GM12891 (cell line): ENCODE measurements around the gene ZNF280A.

Experiments
- DNase-seq: peaks from one replicate; pipeline ENCODE4 v3.0.0; 2011; ENCODE audit warnings: low spot score; ENCODE audit not compliant: insufficient read length
- FAIRE-seq: peaks from 2 replicates; lab custom pipeline; 2011; peaks lifted over from hg19 to GRCh38; lab: Jason Lieb, UNC
- PAX5 ChIP-seq: IDR thresholded peaks from 2 replicates; pipeline ENCODE4 v1.6.1; 2011; ENCODE audit warnings: low read length, moderate library complexity, mild to moderate bottlenecking; ENCODE audit not compliant: insufficient read depth, severe bottlenecking
- POLR2A ChIP-seq: IDR thresholded peaks from 2 replicates; pipeline ENCODE4 v1.6.1; 2011; ENCODE audit warnings: low read depth, low read length, control low read depth
- POLR2AphosphoS5 ChIP-seq: IDR thresholded peaks from 2 replicates; pipeline ENCODE4 v1.6.1; 2011; ENCODE audit warnings: low read depth, low read length, control low read depth
- POU2F2 ChIP-seq: IDR thresholded peaks from 2 replicates; pipeline ENCODE4 v1.6.1; 2011; ENCODE audit warnings: low read depth, mild to moderate bottlenecking, control low read depth, low read length, moderate library complexity
- SPI1 ChIP-seq: IDR thresholded peaks from 2 replicates; pipeline ENCODE4 v1.6.1; 2011; ENCODE audit warnings: low read depth, low read length, control low read depth
- TAF1 ChIP-seq: IDR thresholded peaks from 2 replicates; pipeline ENCODE4 v1.6.1; 2011; ENCODE audit warnings: low read depth, low read length, control low read depth

ZNF280A gene

GRCh38 chr22:22554587-22555284 lies 34.7 kb upstream of the ZNF280A start:
- TF ChIP-seq SPI1 (peak; percentile 44; the same call in 1 of the 2 replicates), POU2F2 (no peak), PAX5 (no peak), TAF1 (no peak)
- no peak for FAIRE-seq
- DNase-seq, result no peak

- FAIRE-seq (no peak), DNase-seq (no peak)
- no peak for TF ChIP-seq POU2F2
Measured at GRCh38 chr22:22553735-22554586, 33.9 kb upstream of the ZNF280A start.

- DNase-seq (no peak), FAIRE-seq (no peak)
- TF ChIP-seq TAF1, result no peak
- TF ChIP-seq POLR2A, result no peak
- TF ChIP-seq POU2F2, result no peak
Measured at GRCh38 chr22:22553141-22553540, 33.1 kb upstream of the ZNF280A start.

GRCh38 chr22:22552630-22553029 lies 32.6 kb upstream of the ZNF280A start:
- no peak for TF ChIP-seq PAX5
- TF ChIP-seq POLR2A, result no peak
- no peak for TF ChIP-seq POLR2AphosphoS5
- TF ChIP-seq SPI1, result no peak
- TF ChIP-seq POU2F2, result no peak
- TF ChIP-seq TAF1, result no peak
- FAIRE-seq (no peak), DNase-seq (no peak)

- TF ChIP-seq PAX5 (no peak), POLR2AphosphoS5 (no peak), POU2F2 (no peak), POLR2A (no peak), SPI1 (no peak), TAF1 (no peak)
- FAIRE-seq, result no peak
- no peak for DNase-seq
Measured at GRCh38 chr22:22550789-22551434, 30.8 kb upstream of the ZNF280A start.

- DNase-seq, result no peak
- no peak for TF ChIP-seq TAF1
- TF ChIP-seq SPI1, result no peak
- no peak for TF ChIP-seq PAX5
- TF ChIP-seq POLR2AphosphoS5, result no peak
- no peak for TF ChIP-seq POLR2A
- no peak for TF ChIP-seq POU2F2
- no peak for FAIRE-seq
Measured at GRCh38 chr22:22548910-22549309, 28.8 kb upstream of the ZNF280A start.

GRCh38 chr22:22548317-22548716 lies 28.2 kb upstream of the ZNF280A start:
- no peak for TF ChIP-seq TAF1
- no peak for TF ChIP-seq POU2F2
- DNase-seq, result no peak
- no peak for FAIRE-seq

GRCh38 chr22:22547692-22548300 lies 27.7 kb upstream of the ZNF280A start:
- FAIRE-seq (no peak), DNase-seq (no peak)
- TF ChIP-seq PAX5, result no peak
- no peak for TF ChIP-seq SPI1

GRCh38 chr22:22547226-22547625 lies 27.2 kb upstream of the ZNF280A start:
- FAIRE-seq, result no peak
- TF ChIP-seq POLR2AphosphoS5 (no peak), PAX5 (no peak), POU2F2 (no peak), SPI1 (no peak), TAF1 (no peak), POLR2A (no peak)
- no peak for DNase-seq

GRCh38 chr22:22546490-22546889 lies 26.4 kb upstream of the ZNF280A start:
- DNase-seq, result no peak
- no peak for FAIRE-seq
- TF ChIP-seq PAX5 (no peak), SPI1 (no peak), POLR2AphosphoS5 (no peak), TAF1 (no peak), POU2F2 (no peak), POLR2A (no peak)
